ENCODE measurements around the gene PLAA.

The PLAA gene

DNA sequence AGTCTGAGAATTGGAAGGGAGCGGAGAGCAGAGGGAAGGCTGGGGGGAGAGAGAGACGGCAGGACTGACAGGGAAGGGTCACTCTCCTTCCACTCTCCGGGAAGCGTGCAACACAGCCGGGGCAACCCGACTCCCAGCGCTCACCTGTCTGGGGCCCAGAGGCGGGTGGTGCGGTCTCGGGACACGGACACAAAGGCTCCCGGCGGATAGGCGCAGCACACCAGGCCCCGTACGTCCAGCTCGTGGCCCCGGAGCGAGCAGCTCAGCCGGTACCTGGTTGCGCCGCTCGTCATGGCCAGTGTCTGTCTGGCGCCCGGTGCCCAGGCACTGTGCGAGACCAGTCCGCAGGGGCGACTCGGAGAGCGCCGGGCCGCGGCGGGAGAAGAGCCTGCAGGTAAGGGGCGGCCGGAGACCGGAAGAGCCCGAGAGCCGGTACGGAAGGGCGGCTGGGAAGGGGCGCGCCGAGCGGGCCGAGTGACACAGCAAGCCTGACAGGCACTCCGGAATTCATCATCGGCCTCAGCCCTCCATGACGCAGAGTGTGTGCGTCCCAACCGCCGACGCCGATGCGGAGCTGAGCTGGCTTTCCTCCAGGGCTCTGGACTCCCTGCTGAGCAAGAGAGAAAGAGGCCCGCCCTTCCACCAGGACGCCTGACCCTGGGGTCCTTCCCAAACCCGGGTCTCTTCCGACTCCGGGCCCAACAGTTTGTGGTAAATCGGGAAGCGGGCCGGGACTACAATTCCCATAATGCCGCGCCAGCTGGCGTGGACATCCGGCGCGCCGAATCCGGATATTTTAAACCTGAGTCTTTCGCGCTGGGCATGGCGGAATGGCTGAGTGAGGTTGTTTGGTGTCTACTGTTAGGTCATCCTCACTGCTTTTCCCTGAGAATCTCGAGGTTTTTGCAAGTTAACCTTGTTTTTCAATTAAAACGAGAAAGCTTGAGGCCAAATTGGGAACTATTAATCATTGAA is at the start of gene PLAA:
Gene PLAA (minus strand): TSS at position 490 of the 975 bp plus-strand sequence. CDS start 197 bp downstream, at position 293.
- DNase-seq, result peak; percentile 69 to 70

DNA sequence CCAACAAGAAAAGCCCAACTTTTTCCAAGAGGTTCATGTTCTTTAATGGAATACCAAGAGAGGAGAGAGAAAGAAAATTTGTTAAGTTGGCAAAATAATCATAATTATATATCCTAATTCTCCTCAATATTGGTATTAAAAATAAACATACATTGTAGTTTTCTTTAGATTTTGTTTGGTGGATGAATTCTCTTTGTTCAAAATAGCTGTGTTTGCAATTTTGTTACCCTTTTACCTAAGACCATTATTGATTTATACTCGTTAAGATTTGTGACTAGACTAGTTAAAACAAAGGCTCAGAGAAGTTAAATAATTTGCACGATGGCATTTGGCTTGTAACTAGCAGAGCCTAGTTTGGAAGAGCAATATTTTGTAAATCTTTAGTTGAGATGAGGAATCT is 48.8 kb upstream of the PLAA start:
- no peak for DNase-seq

DNA sequence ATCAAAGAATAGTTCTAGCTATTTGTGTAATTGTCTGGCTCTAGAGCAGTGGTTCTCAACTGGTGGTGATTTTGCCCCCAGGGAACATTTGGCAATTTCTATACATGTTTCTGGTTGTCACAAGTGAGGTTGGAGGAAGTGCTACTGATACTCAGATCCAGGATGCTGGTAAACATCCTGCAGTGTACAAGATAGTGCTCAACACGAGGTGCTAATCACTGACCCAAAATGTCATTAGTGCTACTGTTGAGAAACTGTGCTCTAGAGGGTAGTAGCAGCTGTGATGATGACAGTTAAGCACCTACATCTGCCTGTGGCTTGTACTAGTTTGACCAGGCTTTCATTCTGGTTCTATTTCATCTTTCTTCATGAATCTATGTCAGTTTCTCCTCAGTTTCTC is 36.3 kb upstream of the PLAA start:
- DNase-seq, result no peak

DNA sequence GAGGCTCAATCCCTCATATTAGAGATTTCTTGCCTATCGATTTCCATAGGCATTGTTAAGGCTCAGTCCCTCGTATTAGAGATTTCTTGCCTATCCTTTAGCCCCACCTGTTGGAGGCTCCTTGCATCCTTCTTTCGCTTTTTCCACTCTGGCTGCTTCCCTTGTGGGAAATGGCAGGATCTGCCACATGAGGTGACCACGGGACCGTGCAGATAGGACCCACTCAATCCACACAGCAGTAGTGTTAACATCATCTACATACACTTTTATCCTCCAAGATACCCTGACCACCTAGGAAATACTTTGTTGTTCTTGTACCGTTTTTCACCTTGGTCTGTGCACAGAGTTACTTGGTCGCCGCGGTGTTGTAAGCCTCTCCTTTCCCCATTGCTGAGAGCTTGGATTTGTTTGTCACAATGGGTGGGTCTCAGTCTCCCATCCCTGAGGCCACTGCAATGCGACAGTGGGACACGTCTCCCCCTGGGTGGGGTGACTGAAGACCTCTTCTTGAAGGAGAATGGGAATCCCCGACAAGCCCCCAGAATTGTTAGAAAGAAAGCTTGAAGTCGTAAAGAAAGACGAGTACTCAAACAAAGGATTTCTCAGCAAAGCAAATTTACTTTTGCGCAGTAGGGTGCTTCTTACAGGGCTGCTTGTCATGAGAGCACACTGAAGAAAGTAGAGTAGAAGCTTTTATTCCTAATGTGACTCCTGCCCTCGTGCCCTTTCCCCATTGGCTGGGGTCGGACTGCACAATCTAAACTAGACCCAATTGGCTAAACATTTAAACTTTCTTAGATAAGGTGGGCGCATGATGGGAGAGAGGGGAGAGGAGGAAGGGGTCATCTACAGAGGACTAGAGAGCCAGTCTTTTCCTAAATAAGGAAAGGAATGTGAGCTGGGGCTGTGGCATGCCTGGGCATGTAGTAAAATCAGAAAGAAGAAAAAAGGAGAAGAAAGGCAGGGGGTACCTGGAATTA is 29.0 kb upstream of the PLAA start:
- no peak for DNase-seq

DNA sequence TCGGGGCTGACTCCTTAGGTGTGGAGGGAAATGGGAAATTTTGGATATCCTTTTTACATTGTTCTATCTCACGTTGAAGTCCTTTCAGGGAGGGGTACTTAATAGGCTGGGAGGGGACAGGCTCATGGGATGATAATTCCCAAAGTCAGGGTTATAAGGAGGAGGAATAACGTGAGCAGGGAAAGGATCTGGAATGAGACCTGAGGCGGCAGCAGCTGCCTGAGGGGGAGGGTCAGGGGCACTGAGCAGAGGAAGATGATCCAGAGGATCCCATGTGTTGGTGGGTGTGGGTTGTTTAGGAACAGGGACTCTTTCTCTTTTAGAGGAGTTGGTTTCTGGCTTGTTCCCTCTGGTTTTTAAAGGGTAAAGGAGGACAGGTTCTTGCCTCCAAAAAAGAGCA is 27.9 kb upstream of the PLAA start:
- no peak for DNase-seq

DNA sequence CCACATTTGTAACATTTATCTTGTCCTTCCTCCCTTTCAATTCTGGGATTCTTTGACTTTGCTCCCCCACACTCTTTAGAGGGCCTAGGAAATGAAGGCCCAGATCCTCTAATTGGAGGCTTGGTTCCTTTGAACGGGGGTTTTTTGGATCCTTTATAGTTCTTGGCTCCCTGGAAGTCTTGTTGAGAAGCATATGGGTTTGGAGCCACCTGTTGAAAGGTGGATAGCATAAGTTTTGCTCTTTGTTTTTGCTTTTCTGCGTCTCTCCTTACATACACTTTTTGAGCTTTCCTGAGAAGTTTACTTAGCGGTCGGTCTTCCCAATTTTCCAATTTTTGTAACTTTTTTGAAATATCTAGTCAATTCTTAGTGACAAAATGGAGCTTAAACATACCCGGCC is 26.9 kb upstream of the PLAA start:
- DNase-seq, result no peak

DNA sequence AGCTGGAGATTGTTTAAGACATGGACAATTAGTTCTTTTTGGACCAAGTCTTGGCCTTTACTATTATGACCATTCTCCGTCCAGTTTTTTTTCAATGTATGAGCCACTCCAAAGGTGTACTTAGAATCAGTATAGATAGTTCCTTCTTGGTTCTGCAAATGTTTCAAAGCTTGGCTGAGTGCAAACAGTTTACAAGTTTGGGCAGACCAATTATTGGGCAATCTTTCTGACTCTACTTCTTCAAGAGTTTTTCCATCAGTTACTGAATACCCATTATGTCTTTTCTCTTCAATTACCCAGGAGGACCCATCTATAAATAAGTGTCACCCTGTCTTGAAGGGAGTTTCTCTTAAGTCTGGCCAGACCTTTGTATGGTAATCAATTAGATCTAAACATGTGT is 24.7 kb upstream of the PLAA start:
- no peak for DNase-seq

DNA sequence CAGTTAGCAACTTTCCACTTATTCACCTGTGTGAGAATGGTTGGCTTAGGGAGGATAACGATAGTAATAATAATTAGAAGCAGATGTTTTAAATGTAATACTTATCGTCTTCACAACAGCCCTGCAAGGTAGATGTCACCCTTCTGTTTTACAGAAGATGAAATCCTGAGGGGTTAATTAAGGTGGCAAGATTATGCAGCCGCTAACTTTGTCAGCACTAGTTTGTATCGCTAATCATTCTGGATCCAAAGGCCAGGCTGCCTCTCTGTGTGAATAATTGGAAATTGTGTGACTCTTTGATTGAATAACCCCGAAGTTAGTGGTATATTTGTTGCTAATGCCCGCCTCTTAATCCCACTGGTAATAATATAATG is 9.8 kb upstream of the PLAA start:
- DNase-seq, result no peak

DNA sequence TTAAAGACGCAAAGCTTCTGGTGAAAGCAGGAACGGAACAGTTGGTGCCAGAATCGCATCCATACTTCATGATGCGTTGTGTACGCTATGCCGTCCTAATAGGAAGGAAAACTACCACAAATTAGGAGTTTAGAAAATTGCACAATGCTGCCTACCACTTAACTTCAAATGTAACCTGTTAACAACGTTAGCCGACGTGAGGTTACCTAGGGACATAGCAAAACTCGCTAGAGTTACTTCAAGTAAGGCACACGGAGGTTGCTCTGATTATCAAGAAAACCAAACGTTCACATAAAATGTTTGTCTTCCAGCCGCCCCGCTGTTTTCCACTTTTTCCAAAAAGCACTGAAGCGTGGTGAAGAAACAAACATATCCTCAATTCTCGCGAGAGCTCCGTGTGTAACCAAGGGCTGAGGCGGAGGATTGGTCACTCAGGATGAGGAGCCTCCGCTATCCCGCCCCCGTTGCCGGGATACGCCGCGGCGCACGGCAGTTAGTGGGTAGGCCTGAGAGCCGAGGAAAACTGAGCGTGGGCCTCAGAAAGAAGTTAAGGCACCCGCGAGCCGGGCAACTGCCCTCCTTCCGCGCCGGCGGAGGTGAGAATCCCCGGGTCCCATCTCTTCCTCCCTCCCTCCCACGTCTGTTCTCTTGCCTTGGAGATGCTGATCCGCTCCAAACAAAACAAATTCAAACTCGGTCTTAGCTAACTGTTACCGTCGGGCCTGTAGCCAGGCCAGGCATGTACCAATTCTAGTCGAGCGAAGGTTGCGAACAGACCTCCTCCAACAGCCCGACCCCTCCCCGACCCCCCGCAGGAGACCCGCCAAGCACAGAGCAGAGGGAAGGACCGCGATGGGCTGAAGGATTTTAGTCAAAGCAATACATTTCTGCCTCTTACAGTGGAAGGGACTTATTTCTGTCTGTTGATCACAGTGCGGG is 9.1 kb upstream of the PLAA start, which contains the start of gene IFT74:
Gene IFT74 (plus strand): TSS at position 492 of the 939 bp plus-strand sequence. CDS start 5,556 bp downstream, outside the sequence.
- peak; percentile 51 to 91 for DNase-seq

DNA sequence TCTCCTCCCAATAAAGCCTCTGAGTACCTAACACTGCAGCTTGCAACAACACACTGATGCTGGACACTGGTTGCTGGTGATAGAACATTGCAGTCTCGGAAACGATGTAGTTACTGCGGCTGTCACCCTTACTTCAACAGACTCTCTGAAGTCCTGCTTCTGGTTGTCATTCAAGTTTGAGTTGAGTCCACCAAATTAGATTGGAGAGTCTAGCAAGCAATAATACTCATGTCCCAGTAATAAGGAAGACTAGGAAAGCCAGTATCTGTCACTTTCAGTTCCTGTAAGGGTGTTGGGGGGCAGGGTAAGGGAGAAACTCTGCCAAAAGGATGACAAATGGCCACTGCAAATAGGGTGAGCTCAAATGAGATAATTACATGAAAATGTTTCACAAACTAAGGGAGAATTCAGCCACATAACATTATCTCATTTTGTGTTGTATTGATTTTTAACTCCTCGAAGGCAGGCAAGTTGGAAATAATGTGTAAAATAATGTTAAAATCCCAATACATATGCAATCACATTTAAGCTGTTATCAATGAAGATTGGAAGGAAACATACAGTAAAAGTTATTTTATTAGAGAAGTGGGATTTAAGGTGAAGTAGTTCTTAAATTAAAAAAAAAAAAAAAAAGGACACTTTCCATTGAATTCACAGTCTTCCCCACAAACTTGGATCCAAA is 8.3 kb upstream of the PLAA start:
- DNase-seq, result no peak

DNA sequence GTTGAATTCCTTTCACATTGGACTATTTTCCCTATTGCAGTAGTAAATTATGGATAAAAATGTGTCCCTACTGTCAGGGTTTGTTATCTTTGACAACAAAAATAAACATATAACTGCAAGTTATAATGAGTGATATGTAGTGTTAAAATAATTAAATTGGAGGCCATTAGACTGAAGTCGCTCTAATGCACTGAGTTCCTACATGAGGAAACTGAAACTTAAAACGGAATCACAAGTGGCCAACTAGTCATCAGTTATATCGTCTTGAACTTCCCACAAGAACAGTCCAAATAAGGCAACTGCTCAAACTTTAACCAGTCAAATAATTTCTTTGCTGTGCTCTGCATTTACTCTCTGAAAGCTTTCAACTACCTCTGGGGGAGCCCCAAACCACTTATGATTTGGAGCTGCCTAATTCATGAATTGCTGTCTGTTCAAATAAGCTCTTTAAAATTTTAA is 7.0 kb upstream of the PLAA start:
- DNase-seq, result no peak

DNA sequence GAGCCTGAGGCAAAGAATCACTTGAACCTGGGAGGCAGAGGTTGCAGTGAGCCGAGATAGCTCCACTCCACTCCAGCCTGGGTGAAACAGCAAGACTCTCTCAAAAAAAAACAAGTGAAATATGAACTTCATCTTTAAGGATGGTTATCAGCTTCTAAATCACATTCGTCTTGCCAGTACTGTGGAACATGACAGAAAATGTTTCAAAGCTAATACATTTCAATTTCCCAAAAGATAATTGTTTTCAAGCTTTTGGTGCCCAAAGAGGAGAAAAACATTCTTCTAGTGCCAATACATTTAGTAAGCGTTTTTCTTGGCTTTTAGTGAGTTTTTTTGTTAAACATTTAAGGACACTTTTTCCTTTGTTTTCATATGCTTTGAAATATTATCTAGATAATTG is 4.8 kb upstream of the PLAA start:
- no peak for DNase-seq

DNA sequence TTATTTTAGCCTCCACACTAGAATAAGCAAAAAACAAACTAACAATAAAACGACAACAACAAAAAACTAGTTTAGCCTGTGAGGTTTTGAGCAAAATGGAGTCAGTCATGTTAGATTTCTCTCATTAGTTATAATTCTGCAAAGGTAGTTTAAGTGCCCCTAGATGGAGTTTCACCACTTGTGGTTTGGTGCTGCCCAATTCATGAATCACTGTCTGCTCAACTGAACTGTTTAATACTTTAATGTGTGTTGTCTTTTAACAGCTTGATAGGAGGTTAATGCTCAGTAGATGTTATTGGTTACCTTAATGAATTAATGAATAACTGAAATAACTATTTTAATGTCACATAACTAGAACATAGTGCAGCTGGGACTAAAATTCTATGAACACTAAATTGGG is 3.5 kb upstream of the PLAA start:
- no peak for DNase-seq

DNA sequence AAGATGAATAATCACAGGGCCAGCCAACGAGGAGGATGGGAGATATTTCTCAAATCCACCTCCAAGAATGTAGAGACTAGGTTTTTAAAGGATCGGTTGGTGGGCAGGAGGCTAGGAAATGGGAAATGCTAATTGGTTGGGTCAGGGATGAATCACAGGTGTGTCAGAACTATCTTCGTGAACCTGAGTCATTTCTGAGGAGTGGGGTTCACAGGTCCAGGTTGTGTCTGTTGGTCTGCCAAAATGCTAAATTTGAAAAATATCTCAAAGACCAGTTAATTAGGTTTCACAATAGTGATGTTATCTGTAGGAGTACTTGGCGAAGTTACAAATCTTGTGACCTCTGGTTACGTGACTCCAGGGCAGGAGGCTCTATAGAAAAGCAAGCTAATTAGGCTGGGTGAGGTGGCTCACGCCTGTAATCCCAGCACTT is 2.6 kb upstream of the PLAA start:
- no peak for DNase-seq

DNA sequence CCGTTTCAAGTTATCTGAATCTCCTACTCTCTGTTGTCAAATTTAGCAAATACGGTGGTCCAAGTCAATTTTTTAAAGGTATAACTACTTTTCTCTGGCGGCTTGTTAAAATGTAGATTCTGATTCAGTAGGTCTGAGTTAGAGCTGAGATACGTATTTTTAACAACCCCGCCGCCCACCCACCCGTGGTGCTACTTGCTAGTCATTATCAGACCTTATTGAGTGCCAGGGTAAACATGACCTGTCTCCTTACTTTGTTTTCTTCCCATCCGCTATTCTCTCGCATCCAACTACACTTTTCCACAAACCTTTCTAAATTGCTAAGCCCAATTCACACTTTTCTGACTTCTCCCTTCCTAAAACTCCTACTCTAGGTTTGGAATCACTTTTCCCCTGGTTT is 694 bp upstream of the PLAA start:
- no peak for DNase-seq

DNA sequence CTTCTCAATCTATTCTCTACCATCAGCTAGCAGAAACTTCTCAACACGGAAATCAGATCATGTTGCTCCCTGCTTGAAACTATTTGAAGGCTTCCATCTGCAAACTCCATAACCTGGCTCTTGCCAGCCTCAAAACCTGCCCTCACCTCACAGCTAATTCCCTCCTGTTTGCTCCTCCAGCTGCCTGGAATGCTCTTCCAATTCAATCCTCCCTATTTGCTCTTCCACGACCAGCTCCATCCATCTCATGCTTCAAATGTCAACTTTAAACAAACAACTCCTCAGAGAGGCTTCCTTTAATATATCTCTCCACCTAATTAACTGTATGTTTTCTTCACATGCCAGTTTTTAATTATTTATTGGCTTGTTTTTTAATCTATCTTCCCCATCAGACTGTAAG is 1.5 kb downstream of the PLAA start:
- DNase-seq, result no peak

DNA sequence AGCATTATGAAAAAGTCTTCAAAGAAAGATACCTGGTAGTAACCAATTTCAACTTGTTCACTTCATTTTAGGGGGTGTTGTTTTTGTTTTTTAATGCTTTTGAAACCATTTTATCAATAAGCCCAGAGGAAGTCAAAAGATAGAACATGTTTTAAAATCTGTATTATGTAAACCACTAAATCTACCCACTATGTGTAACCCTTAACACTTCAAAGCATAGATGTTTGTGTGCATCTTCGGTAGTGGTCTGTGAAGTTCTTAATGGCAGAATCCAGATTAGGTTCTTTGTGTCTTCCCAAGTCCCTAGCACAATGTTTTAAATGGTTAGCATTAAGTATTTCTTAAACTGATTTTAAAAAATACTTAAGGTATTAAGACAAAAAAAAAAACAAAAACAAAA is 6.3 kb downstream of the PLAA start:
- no peak for DNase-seq

DNA sequence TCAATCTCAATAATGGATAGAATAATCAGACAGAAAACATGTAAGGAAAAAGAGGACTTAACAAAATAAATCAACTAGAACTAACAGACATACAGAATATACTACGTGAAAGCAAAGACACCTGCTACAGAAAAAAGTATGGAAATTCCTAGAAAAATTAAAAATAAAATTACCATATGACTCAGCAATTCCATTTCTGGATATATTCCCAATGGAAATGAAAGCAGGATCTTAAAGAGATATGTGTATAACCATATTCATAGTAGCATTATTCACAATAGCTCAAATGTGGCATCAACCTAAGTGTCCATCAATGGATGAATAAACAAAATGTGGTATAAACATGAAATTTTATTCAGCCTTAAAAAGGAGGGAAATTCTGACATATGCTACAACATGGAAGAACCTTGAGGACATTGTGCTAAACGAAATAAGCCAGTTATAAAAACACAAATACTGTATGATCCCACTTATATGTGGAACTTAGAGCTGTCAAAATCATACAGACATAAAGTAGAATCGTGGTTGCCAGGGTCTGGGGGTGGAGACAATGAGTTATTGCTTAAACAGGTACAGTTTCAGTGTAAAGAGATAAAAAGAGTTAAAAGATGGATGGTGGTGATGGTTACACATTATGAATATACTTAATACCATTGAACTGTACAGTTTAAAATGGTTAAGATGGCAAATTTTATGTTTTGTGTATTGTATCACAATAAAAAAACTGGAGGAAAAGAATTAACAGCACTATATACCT is 6.9 kb downstream of the PLAA start:
- DNase-seq, result no peak

DNA sequence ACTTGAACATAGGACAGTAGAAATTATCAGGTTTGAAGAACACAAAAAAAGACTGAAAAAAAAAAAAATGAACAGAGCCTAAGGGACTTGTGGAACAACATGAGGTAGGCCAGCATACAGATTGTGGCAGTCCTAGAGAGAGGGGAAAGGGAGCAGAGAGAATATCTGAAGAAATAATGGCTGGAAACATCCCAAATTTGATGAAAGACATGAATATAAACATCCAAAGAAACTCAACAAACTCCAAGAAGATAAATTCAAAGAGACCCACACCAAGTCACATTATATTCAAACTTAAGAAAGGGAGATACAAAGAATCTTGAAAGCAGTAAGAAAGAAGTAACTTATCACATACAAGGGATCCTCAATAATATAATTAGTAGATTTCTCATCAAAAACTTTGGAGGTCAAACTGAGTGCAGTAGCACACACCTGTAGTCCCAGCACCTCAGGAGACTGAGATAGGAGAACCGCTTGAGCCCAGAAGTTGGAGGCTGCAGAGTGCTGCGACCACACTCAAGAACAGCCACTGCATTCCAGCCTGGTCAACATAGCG is 9.1 kb downstream of the PLAA start:
- DNase-seq, result no peak

DNA sequence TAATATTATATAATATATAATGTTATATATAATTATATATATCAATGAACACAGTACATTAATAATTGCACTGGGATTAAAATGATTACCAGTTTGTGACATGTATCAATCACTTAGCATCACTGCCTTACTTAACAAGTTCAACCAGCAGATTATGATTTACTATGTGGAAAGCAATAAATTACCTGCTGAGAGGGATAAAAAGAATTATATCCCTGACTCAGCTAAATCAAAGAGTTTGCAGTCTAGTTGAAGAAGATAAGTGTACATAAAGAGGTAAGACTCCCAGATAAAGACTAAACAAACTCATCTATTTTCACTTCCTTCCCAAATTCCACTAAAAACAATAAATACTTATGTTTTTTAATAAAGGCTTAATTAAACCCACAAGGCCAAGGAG is 11.2 kb downstream of the PLAA start:
- DNase-seq, result no peak

All from cerebellar nuclear complex (tissue), 1 donor.